Inflammatory macrophage treated with lipopolysaccharide for 1 hour (primary cell): ENCODE data around the gene LGR5.
A peak's percentile ranks its signal among the peaks of the same experiment; 100 is the strongest.

Experiments used
- DNase-seq, 2 donors: peaks; one replicate each; pipeline ENCODE4 v3.0.0-alpha.2; 2020 to 2022

Gene LGR5

DNA sequence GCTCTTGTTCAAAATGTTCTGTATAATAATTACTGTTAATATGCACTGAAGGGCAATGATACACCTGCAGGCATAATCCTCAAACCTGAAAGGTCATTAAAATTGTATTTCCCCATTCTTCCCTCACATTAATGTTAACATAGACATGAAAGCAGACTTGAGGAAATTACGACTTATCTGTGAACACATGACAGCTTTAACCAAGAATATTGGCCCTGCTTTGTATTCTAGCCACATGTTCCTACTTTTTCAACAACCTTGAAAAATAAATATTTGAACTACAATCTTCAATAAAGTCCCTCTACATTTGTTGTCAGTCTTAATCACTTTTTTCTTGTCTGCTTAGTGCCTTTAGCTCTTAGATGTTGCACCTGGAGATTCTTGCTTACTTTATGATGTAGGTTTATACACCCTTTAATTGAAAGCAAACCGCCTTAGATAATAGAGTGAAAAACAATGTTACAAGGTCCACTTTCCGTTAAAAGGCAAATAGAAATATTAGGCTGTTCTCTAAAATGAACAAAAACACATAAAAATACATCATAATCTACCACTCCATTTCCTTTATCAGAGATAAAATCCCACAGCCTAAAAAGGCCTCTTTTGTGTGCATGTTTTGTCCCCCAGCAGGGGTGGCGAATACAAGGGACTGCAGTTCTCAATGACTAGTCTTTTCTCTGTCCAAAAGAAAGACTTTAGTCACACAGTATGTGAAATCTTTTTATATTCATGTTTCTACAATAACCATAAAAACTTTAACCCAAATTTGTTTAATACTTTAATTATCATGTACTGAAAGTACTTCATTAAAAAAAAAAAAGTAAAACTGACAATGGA lies 168.1 kb downstream of the LGR5 start:
- DNase-seq: no peak

DNA sequence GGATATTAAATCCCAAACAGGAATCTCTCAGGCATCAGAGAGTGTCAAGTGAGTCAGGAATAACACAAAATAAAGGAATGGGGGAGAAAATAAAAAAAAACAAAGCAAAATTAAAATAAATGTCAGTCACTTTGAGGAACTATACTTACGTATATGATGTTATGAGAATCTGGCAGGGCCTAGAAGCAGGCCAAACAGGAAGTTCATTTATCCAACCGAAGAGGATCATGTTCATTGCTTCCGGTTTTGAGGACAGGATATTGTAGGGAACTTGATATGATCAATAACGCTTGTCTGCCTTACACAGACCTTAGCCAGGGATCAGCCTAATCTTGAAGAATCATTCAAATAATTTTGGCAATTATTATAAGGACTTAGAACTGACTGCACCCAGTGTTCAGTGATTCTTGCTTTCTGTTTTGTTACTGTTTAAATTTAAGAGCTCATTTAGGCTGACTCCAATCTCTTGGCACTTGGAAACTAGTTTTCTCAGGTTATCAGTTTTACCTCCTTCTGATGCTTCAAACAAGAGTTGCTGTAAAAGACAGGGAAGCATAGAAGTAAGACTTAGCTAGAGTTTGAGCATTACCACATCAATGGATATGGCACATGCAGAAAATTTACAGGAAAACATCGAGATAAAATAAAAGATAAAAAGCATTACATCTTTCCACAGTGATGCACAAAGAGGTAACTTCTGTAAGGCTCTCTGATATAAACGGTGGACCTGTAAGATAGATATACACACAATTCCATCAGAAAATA lies 170.6 kb downstream of the LGR5 start:
- DNase-seq: peak; percentile 10 to 24

GRCh38 chr12:71621938-71622337 lies 182.3 kb downstream of the LGR5 start:
- no peak for DNase-seq

GRCh38 chr12:71625476-71625875 lies 185.9 kb downstream of the LGR5 start:
- no peak for DNase-seq

DNA sequence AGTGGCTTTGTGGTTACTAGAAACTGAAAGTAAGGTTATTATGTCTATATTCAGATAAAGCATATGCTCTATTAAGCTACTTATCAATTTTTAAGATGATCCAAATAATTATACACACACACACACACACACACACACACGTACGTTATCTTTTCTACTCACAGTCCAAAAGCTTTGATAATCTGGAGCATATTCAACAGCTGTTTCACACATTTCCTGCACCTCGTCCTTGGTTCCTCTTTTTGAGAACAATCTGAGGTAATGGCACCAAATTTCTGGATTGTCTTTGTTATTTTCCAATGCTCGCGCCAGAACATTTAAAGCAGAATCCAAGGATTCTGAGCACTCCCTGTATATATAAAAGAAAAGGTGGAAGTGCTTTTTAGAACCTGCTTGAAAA lies 186.5 kb downstream of the LGR5 start:
- peak; percentile 20 to 32 for DNase-seq

DNA sequence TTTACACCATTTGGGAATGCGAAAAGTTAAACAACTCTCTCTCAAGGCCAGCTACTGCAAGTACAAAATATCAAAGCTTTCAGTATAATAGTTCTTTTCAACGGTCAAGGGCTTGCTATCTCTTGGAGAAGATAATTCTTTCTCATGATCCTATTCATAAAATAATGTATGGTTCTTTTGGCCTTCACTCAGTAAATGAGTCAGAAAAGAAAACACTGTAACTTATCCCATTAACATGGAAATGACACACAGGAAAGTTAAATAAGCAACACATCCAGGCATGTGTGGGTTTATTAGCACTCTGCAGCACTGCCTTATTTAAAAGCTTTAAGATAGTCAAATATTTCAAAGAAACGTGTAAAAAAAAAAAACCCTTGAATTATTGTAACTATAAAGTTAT lies 187.2 kb downstream of the LGR5 start:
- DNase-seq: no peak

GRCh38 chr12:71627438-71628002 lies 187.9 kb downstream of the LGR5 start:
- DNase-seq: no peak
